ENCODE measurements around the gene OTUD7B. TPM values are rescaled to one million over a fixed set of nuclear protein-coding genes. Genes with fewer than 3 reads are reported as not detected.

OTUD7B gene
- total RNA-seq, 1 donor from 2014 or later, result 31.6 TPM

GRCh38 chr1:149888999-149889289 is 121.6 kb downstream of the OTUD7B start:
- Mint-ChIP-seq H3K36me3 (no peaks in the 10 kb centered on the region), H3K27ac (no peak overlapping the region), H3K27me3 (no peaks in the 10 kb centered on the region), H3K4me3 (no peak overlapping the region), H3K9me3 (no peaks in the 10 kb centered on the region), H3K4me1 (ENCODE audit: unreplicated experiment) (no peaks in the 10 kb centered on the region)
- peak; percentile 31 for DNase-seq (ENCODE audit: extremely low spot score, unreplicated experiment)
- TF ChIP-seq CTCF (conservative IDR thresholded peaks at IDR 0.05), result no peak

GRCh38 chr1:149888247-149888998 is 122.1 kb downstream of the OTUD7B start:
- H3K36me3 Mint-ChIP-seq, result no peaks in the 10 kb centered on the region
- no peak overlapping the region for H3K4me3 Mint-ChIP-seq
- H3K4me1 Mint-ChIP-seq (ENCODE audit: unreplicated experiment), result no peaks in the 10 kb centered on the region
- no peaks in the 10 kb centered on the region for H3K27me3 Mint-ChIP-seq
- peak; percentile 82 for DNase-seq (ENCODE audit: extremely low spot score, unreplicated experiment)
- H3K27ac Mint-ChIP-seq, result no peak overlapping the region
- TF ChIP-seq CTCF (conservative IDR thresholded peaks at IDR 0.05), result peak; percentile 74
- H3K9me3 Mint-ChIP-seq, result no peaks in the 10 kb centered on the region

Other genes starting within 250 kb of the OTUD7B start
- gene FCGR1A, start 228.0 kb downstream of the OTUD7B start, total RNA-seq (ENCODE audit: low replicate concordance), result not detected in 2 replicates
- 15.6 and 20.1 TPM in 2 replicates for gene BOLA1, start 111.2 kb downstream of the OTUD7B start, total RNA-seq (ENCODE audit: low replicate concordance)
- gene SV2A, start 92.9 kb downstream of the OTUD7B start, total RNA-seq (ENCODE audit: low replicate concordance), result 5.4 and 16.2 TPM in 2 replicates
- gene SF3B4, start 82.9 kb downstream of the OTUD7B start, total RNA-seq (ENCODE audit: low replicate concordance), result 60.8 and 72.2 TPM in 2 replicates
- 21.0 and 33.1 TPM in 2 replicates for gene MTMR11, start 73.8 kb downstream of the OTUD7B start, total RNA-seq (ENCODE audit: low replicate concordance)
- 25.9 and 41.5 TPM in 2 replicates for gene VPS45, start 57.0 kb upstream of the OTUD7B start, total RNA-seq (ENCODE audit: low replicate concordance)
- gene PLEKHO1, start 139.2 kb upstream of the OTUD7B start, total RNA-seq (ENCODE audit: low replicate concordance), result 27.1 and 72.0 TPM in 2 replicates
- gene ANP32E, start 225.4 kb upstream of the OTUD7B start, total RNA-seq (ENCODE audit: low replicate concordance), result 26.8 and 71.9 TPM in 2 replicates
- gene CA14, start 247.0 kb upstream of the OTUD7B start, total RNA-seq (ENCODE audit: low replicate concordance), result 0.43 and 42.9 TPM in 2 replicates

All from type B pancreatic cell (in vitro differentiated cells).